Superior temporal gyrus (tissue), 1 donor: ENCODE data around the gene TRMT44.

Experiments
- DNase-seq: peaks from one replicate; pipeline ENCODE4 v3.0.0-alpha.2; 2016; ENCODE audit errors: extremely low spot score

TRMT44 gene

DNA sequence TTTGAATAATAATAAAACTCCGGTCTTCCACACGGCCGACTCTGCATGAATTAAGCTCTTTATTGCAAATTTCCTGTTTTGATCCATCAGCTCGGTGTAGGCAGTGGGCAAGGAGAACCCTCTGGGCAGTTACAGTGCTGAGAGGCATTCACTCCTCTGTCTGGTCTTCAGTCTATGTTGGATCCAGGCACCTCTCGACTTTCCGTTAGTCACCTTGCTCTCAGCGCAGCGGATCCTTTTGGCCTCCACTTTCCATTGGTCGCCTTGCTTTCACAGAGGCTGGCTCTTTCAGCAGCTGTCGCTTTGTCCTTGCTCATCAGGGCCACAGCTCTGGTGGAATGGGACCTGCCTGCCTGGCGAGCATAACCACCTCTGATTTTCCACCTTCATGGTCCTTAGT, 52.9 kb downstream of the TRMT44 start:
- no peak for DNase-seq

DNA sequence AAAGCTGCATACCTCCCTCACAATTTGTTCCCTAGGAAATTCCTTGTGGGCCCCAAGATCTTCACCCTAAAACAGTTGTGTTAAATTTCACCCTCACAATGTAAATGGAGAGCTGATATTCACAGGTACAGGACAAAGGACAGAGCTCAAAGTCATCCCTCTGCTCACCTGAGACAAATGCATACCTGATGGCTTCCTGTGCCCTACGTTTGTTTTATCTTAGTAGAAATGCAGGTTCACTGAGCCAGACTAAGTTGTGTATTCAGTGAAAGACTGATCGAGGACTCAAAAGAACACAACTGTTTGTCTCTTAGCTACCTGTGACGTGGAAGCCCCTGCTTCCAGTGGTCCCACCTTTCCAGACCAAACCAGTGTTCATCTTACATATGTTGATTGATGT, 53.6 kb downstream of the TRMT44 start:
- DNase-seq, result no peak

DNA sequence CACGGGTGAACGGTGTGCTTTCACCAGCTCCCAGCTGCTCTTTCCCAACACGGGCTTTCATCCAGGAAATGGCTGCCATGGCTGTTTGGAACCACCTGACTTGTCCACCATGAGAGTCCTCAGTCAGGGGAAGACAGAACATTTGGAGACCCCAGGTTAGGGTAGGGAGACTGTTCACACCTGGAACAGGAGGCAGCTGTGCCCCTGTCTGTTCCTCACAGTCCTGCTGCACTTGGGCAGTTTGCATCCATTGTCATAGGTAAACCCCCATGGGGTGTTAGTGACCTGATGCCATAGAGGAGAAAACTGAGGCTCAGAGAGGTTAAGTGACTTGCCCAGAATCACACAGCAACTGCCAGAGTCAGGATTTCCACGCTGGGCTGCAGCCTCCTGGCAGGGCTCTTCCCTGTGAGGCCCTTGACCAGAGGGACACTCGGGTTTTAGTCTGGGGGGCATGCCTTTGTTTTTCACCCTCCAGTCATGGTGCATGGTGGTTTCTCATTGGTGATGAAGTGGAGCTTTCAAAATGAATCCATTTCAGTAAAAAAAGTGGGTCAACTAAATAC, 54.5 kb downstream of the TRMT44 start:
- DNase-seq, result no peak

DNA sequence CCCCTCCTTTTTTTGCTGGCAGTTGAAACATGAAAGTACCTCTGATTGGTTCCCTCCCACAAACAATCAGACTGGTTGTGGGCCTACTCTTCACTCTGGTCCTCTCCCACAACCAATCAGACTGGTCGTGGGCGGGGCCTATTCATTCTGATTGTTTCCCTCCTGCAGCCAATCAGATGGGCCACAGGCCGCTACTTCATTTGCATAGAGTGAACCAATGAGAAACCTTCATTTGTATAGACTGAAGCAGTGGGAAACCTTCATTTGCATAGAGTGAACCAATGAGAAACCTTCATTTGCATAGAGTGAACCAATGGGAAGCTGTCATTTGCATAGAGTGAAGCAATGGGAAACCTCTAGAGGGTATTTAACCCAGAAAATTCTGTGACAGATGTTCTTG, 55.2 kb downstream of the TRMT44 start:
- no peak for DNase-seq

DNA sequence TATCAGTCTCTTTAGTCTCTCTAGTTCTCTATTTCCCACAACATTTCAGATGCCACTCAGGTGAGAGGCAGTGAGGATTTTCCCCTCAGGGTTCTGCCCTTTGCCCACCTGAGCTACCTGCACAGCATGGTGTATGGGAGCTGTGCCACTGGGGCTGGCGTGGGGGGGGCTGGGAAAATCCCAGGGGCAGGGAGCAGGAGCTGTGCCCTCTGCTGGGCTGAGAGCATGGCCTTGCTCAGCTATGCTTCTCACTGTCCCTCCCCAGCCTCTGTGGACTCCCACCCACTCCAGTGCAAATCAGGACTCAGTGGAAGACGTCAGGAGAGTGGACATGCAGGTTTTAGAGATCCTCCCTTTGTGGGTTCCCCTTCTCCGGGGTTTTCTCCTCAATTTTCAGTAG, 57.2 kb downstream of the TRMT44 start:
- DNase-seq, result no peak

DNA sequence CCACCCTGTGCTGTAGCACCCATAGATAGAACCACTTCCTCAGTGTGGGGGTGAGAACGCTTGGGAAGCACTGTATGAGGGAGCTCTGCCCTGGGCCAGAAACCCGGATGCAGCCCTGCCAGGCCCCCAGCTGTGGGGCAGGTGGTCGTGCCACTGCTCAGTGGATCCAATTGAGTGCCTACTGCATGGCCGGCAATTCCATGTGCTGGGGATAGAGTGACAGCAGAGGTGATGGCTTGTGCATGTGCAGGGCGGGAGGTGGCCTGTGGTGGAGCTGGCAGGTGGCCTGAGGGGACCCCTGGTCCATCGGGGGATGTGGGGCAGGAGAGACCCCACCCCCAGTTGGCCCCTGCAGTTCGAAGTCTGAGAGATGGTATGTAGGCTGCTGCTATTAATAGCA, 60.4 kb downstream of the TRMT44 start:
- no peak for DNase-seq

DNA sequence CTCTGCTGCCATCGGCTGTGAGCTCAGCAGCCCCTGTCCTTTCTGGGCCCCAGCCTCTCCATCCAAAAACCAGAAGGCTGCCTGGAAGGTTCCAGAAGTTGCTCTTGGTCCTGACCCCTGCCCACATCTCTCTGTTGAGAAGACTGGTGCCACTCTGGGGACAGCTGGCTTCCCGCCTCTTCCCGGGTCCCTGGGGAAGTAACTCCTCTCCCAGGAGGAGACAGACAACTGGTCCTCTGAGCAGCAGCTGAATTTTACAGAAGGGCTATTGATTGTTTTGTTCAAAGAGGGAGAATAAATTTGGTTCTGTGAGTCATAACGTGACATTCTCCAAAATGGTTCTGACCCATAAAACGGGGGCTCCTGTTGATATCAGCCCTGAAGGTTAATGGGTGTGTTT, 61.2 kb downstream of the TRMT44 start:
- DNase-seq, result no peak

DNA sequence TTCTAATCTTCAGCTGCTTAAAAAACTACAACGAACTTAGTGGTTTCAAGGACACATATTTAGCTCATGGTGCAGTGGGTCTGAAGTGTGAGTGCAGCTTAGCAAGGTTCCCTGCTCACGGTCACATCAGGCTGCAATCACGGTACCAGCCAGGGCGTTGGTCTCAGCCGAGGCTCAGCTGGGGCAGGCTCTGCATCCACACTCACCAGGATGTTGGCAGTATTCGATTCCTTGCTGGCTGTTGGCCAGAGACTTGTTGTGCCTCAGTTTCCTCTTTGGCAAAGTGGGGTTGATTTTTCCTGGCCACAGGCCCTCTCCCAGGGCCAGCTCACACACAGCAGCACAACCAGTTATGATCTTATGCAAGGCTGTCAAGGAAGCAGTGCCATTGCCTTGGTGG, 61.8 kb downstream of the TRMT44 start:
- DNase-seq, result no peak

DNA sequence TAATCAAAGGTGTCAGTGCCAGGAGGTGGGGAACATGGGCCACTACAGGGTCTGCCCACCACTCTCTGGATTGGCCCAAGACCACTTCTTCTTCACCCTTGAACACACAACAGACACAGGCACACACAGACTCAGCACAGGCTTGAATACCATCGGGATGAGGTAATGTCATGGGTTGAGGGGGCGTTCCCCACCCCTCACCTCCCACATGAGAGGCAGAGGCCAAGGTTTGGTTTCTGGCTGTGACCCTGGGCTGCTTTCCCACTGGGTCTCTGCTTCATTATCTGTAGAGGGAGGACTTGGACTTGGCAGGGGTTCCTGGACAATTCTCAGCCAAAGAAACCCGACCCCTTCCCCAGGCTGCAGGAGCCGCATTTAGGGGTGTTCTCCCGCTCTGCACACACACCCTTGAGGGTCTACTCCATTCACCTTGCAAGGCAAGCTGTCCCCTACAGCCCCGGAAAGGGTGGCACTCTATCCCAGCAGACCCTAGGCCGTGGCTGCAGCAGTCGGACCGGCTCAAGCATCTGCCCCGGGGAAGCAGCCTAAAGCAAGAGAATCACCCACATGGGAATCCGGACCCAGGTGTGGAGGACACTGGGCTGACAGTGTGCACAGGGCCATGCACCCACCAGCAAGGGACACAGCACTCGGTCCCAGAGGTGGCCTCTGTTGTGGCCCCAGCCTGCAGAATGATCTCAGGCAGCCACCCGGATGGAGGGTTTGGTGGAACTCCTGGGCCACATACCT, 62.4 kb downstream of the TRMT44 start:
- no peak for DNase-seq

DNA sequence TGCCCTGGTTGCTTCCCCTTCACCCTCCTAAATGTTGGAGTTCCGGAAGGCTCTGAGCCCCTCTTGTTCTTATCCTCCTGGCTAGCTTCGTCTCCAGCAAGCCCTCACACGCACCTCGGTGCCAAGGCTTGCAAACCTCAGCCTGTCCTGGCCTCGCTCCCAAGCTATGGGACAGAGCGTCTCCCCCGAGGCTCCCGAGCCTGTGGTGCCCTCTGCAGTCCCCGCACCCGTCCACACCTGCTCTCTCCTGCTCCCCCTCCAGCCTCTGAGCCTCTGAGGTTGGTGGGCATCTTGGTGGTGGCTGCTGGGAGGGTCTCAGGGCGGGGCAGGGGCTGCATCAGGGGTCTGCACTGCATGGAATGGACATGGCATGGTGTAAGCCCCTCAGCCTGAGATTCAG, 63.2 kb downstream of the TRMT44 start:
- DNase-seq, result no peak

DNA sequence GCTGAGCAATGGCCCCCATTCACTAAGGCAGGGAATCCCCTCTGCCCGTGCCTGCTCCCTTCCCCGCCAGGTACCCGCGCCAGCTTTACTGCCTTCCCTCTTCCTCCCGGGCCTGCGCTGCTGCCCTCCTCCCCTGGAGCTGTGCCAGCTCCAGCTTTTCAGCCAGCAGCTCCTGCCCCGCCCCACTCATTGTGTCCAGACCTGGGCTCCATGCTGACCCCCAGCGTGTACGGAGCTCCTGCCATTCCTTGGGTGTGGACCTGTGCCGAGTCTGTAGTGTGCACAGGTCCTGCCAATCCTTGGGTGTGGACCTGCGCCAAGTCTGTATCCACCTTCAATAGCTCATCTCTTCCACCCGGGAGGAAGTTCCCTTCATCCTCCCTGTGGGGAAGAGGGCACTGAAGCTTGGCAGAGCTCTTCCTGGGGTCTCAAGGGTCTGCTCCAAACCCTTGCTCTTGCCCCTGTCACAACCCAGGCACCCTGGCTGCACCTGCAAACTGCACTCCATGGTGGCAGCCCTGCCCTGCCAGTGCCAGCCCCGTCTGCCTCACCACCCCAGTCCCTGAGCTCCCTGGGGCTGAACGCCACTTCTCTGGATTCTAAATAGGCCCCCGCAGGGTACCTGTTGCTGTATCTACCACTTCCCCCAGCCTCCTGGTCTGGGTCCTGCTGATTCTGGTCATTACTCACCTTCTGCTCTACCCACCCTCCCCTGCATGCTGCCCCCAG, 63.9 kb downstream of the TRMT44 start:
- DNase-seq, result no peak

DNA sequence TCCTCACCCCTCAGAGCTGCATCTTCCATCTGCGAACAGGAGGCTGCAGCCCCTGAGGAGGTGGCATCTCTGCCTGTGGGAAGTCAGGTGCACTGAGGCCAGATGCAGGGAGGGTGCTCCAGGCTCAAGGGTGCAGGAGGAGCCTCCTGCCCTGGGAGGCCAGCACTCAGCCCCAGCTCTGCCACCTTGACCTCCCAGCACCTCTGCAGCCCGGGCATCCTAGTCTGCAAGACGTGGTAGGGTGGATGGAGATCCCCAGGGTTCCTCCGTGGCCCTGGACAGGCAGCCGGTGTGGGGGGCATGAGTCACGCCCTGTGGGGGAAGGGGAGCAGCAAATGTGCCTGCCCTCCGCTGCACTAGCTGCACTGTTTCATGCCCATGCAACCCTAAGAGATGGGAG, 64.7 kb downstream of the TRMT44 start:
- DNase-seq, result no peak

DNA sequence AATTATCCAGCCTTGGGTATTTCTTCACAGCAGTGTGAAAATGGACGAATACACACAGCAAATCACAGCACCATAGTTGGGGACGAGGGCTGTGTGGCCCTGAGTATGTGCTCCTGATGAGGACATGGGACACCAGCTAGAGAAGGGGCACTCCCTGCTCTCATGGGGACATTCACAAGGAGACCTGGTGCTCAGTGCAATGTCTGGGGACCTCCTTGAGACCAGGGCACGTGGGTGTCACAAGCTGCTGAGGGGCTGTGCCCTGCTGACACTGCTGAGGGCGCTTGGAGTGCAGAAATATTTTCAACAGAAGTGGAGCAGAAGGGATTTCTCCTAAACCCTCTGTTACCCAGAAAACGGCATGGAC, 65.4 kb downstream of the TRMT44 start:
- no peak for DNase-seq

DNA sequence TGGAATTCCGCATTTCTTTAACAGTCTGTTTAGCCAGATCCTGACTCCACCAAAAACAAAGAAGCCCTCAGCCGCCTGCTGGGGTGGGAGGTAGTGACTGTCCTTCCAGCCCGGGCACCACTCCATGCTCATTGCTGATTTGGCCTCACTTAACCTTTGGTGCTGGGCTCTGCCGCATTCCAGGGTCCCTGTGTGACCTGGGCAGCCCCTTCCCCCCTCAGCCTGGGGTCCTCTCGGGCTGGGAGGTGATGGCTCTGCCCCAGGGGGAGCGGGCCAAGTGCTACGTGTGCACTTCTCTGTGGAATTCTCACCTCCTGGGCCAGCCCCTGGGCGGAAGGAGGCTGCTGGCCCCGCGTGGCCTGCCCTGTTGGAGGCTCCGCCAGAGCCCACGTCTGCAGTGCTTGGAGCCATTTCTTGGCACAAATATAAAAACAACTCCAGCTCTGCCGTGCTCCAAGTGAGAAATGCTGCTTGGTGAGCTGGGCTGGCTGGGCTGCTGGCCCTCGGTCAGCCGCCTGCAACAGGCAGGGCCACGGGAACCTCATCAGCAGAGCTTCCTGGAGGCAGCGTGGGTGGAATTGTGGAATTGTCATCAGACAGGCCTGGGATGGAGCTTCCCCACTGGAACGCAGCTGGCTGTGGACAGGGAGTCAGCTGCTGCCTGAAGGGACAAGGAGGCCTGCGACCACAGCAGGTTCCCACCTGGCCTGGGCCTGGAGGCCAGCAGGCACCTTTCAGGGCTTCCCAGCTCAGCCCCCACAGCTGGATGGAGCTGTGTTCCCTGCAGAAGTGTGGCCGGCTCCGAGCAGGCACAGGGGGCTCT, 66.0 kb downstream of the TRMT44 start:
- peak; percentile 24 for DNase-seq

DNA sequence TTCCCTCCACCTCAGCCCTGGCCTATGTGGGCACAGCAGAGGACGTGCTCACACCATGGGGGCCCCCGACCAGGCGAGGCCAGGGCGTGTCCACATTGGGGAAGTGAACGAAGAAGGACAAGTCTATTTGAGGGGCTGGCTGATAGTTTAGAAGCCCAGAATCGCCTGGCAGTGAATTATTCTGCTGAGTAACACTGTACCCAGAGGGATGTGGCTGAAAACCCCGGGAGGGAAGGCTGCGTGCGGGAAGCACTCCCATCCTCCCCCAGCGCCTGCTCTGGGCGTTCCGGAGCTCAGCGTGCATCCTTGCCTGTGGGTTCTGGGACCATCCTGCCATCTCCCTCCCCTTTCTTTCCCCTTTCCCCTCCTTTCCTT, 66.6 kb downstream of the TRMT44 start:
- DNase-seq, result no peak

DNA sequence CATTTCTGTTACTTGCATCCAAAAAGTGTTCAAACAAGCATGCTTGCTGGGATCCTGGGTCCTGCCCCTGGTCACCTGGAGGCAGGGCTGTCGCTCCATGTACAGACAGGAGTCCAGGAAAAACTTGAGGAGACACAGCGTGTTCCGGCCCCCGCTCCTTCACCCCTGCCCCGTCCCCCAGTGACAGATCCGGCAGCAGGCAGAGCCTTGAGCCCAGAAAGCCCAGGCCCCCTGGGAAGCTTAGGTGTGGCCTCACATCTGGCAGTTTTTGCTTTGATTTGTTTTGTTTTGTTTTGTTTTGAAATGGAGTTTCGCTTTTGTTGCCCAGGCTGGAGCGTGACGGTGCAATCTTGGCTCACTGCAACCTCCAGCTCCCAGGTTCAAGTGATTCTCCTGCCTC, 67.0 kb downstream of the TRMT44 start:
- DNase-seq, result no peak

DNA sequence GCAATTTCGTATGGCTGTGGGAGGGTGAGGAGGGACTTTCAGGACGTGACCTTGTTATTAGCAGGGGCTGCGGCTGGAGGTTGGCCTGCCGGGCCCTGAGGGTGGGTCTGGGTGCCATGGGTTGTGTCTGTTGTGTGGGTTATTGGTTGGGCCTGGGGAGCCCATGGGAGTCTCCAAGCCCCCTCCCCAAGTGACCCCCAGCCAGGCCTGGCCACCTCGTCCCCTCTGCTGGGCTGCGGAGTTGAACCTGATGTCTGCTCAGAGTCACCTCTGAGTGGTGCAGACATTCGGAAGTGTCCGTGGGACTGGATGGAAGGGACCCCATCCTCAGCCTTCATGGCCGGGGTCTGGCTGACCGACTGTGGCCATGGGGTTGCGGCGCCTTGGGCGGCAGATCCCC, 67.7 kb downstream of the TRMT44 start:
- no peak for DNase-seq

DNA sequence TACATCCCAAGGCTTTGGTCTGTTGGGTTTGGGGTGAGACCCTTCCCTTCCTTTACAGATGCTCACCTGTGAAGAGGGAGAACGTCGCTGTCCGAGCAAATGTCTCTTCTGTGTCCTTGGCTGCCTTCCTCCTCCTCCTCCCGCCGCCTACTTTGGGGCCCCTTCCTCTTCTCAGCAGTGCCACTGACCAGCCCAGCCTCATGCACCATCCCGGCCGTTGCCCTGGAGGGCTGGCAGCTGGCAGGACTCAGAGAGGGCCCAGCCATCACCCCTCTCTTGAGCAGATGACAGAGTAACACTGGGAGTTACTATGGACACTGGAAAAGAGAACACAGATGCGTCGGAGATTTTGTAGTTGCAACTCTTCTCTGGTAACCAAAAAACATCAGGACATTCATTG, 68.2 kb downstream of the TRMT44 start:
- no peak for DNase-seq

DNA sequence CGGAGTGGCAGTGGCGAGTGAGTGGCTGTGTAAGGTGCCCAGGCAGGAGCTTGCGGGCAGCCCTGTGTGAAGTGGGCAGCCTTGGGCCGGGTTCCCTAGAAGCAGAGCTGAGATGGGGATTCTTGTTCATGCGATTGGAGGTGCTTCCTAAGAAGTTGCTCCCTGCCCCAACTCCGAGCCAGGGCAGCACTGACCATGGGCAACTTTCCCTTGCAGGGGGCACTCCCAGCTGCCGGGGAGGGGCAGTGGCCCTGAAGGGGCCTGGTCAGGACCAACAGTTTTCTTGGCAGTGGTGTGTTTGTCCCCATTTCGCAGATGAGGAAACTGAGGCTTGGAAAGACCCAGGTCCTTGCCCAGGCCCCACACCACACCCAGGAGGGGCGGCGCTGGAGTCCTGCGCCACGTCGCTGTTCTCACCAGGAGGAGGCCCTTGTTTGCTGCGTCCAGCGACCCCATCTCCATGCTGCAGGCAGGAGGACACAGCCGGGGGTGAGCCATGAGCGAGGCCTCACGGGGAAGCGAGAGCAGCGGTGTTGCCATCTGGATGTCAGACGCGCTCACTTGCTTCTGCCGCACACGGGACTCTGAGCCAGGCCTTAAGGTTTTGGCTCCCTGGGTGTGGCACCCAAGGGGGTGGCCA, 68.9 kb downstream of the TRMT44 start:
- no peak for DNase-seq

DNA sequence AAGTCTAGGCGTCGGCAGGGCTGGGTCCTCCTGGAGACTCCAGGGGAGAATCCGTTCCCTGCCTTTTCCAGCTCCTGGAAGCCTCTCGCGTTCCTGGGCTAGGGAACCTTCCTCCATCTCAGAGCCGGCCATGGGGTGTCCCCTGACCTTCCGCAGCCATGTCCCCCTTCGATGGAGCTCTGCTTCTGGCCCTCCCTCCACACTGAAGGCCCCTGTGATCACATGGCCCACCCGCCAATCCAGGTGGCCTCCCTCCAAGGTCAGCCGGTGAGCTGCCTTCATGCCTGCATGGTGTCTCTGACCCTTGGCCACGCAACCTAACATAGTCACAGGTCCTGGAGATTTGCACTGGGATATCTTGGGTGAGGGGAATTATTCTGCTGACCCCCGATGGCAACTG, 69.6 kb downstream of the TRMT44 start:
- DNase-seq, result no peak

DNA sequence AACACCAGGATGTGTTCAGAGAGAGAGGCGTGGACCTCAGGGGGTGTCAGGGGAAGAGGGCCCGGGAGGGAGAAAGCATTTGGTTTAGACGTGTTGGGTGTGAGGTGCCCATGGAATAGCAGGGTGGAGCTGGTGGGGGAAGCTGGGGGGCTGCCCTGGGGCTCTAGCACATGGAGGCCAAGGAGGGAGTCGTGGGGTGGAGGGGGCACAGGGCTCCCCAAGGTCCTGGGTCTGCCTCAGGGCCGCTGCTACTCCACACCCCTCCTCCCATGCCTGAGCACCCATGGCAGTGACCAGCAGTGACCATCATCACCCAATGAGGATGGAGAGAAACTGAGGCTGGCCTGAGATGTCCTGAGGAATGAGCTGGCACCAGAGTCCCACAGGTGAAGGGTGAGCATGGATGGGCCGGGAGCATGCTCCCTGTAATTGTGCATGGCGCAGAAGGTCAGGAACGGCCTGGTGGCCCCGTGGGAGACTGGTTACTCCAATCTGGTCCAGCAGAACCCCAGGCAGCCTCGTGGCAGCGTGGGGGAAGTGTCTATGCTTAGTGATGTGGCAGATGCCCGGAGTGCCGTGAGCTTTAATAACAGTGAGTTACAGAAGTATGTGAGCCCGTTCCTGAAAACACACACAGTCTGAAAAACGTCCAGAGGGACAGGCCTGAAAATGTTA, 70.2 kb downstream of the TRMT44 start:
- DNase-seq, result no peak
